Activated T-cell treated with anti-CD3 and anti-CD28 coated beads, Interleukin-2, amount 50 U/mL, for 4 hours (primary cell): Measurements from ENCODE around the gene NFU1. TPM values are rescaled to one million over a fixed set of nuclear protein-coding genes. Genes with fewer than 3 reads are reported as not detected.
A peak's percentile ranks its signal among the peaks of the same experiment; 100 is the strongest.

ENCODE experiments used
- ATAC-seq, 2 donors: fragments of 200-7000 bp; cut with Tn5 transposase; one replicate each; pipeline ENCODE4 v1.10.0; 2021
- DNase-seq: peaks from one replicate; pipeline ENCODE4 v3.0.0-alpha.2; 2020
- H3K27me3 Mint-ChIP-seq: one replicate; pipeline ENCODE4 v1.8.0; 2021; ENCODE audit warnings: low read depth, mixed read lengths
- H3K36me3 Mint-ChIP-seq: one replicate; pipeline ENCODE4 v1.8.0; 2022; ENCODE audit warnings: mixed read lengths; ENCODE audit not compliant: insufficient read depth
- H3K4me1 Mint-ChIP-seq: one replicate; pipeline ENCODE4 v1.8.0; 2021; ENCODE audit warnings: low read depth, mixed read lengths
- H3K4me3 Mint-ChIP-seq: one replicate; pipeline ENCODE4 v1.8.0; 2021; ENCODE audit warnings: mild to moderate bottlenecking, moderate library complexity, mixed read lengths
- H3K9me3 Mint-ChIP-seq: one replicate; pipeline ENCODE4 v1.8.0; 2021; ENCODE audit warnings: mixed read lengths
- total RNA-seq, 3 donors: library from RNA; stranded (reverse); gene quantifications; one replicate each; pipeline ENCODE4 v1.2.1, GENCODE V29; 2021

The NFU1 gene
- total RNA-seq, 3 donors from 2014 or later = 23.8 to 26.4 (median 25.4) TPM

DNA sequence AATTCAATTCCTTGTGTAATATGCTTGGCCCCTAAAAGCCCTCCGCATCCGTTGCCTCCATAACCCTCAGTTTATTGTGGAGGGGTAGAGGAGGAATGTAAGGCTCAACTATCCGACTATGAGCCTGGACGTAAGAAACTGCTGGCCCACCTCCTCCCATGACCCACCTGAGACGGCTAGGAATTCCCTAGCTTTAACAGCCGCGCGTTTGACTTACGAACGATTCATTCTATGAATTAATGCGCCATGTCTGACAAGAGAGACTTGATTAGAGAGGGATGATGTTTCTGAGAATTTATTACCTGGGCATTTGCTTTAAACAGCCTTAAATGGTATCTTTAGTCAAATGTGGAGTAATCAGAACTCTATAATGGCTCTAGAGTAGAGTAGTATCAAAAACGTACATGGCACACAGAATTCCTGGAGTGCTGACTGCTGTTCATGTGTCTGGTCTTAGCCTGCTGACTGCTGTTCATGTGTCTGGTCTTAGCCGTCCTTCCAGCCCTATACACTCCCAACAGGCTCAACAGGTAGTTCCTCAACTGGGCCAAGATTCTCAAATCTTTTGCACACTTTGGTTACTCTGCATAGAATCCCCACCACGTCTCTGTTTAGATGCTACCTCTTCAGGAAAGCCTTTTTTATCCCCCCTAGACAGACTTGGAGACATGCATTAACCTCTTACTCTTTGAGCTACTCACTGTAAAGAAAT, 49.3 kb downstream of the NFU1 start:
- peak overlapping the region; percentile 86 for H3K4me3 Mint-ChIP-seq
- H3K4me1 Mint-ChIP-seq = peaks cover 35% of the 10 kb centered on the region
- no peak for ATAC-seq
- DNase-seq = no peak
- no peaks in the 10 kb centered on the region for H3K27me3 Mint-ChIP-seq
- no peaks in the 10 kb centered on the region for H3K36me3 Mint-ChIP-seq
- H3K9me3 Mint-ChIP-seq = no peaks in the 10 kb centered on the region

DNA sequence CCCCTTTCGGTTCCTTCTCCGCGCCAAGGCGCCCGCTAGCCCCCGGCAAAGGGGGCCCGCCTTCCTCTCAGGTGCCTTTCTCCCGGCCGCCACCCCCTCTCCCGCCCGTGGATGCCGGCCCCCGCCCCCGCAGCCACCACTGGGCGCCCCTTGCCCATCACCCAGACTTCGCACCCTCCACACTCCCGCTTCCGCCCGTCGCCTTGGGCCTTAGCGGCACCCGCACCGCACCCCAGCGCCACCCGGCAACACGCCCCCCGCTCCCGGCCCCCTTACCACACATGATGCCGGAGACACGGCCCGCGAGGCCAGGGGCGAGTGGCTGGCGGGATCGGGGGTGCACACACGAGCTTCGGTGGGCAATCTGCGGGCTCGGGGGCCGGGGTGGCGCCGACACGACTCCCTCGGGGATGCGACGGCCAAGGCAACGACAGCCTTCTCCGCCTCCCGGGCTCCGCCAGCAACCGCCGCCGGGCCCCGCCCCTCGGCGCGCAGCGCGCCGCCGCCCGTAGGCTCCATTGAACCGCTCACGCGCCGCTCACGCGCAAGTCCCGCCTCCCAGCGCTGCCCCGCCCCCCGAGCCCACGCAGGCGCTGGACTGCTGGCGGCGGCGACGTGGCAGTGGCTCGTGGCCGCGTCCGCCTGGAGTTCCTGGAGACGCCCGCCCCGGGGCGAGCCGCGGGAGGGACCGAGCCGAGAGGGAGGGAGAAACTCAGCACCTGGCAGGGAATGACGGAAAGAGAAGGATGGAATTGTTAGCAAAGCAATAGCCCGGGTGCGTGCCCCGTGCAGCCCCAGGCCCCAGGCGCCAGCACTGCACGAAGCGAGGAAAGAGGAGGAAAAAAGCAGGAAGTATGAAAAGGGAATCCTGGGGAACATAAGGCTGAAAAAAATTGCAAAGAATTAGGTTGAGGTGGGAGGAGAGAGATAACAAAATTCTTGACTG, 50.2 kb downstream of the NFU1 start, which contains the start of gene GFPT1:
Gene GFPT1 (minus strand): TSS at position 439 of the 946 bp plus-strand sequence. CDS start 156 bp downstream, at position 283.
- H3K4me3 Mint-ChIP-seq = peak within 1 kb of the TSS; percentile 86
- DNase-seq (peak; percentile 90), ATAC-seq (peak; percentile 98 to 99)
- H3K9me3 Mint-ChIP-seq = no peaks in the 10 kb centered on the region
- H3K36me3 Mint-ChIP-seq = peaks cover 7% of the 10 kb centered on the region
- H3K27me3 Mint-ChIP-seq = no peaks in the 10 kb centered on the region
- H3K4me1 Mint-ChIP-seq = peaks cover 43% of the 10 kb centered on the region

DNA sequence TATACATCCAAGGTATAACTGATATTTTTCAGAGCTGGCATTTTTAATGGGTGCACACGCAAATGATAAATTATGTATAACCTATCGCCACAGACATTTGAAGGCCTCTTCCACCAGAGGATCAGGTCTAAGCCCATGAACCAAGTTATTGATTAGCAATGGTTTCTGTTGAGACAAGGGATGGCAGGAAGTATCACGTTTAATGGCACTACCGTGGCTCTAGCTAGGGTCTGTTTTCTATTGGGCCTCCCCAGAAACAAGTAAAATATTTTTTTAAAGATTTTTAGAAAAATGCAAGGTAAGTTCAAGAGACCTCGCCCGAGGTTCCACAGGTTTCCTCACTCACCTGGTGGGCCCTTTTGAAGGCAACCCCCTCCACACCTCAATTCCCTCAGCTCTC, 50.9 kb downstream of the NFU1 start:
- peaks cover 46% of the 10 kb centered on the region for H3K4me1 Mint-ChIP-seq
- peak overlapping the region; percentile 86 for H3K4me3 Mint-ChIP-seq
- peaks cover 10% of the 10 kb centered on the region for H3K36me3 Mint-ChIP-seq
- ATAC-seq = no peak
- no peak for DNase-seq
- H3K27me3 Mint-ChIP-seq = no peaks in the 10 kb centered on the region
- no peaks in the 10 kb centered on the region for H3K9me3 Mint-ChIP-seq

DNA sequence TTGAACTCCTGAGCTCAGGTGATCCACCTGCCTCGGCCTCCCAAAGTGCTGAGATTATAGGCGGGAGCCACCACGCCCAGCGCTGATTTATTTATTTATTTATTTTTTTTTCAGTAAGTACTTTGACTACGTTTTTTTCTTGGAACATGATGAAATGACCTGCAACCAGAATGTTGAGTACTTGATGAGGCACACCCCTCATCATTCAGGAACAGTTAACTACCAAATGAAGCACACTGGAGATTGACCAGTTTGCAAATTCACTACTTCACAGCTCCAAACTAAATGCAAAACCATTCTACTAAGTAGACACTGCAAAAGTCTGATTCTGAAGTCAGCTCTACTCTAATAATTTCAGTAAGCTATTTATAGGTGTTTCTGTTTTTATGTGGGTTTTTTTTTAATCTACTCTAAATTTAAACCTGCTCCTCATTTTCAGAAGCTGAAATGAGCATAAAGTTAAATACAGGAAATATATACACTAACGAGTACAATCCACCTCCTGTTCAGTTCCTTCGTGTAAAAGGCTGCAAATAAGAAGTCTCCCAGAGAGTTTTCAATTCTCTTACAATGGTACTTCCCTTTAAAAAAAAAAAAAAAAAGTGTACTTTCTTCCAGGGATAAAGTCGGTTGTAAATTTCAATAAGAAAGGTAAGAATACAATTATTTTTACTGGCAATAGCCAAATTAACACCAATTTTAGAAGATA, 51.6 kb downstream of the NFU1 start:
- Mint-ChIP-seq H3K4me3 (peak overlapping the region; percentile 86), H3K4me1 (peaks cover 52% of the 10 kb centered on the region), H3K27me3 (no peaks in the 10 kb centered on the region), H3K9me3 (no peaks in the 10 kb centered on the region), H3K36me3 (peaks cover 12% of the 10 kb centered on the region)
- ATAC-seq (no peak), DNase-seq (no peak)

DNA sequence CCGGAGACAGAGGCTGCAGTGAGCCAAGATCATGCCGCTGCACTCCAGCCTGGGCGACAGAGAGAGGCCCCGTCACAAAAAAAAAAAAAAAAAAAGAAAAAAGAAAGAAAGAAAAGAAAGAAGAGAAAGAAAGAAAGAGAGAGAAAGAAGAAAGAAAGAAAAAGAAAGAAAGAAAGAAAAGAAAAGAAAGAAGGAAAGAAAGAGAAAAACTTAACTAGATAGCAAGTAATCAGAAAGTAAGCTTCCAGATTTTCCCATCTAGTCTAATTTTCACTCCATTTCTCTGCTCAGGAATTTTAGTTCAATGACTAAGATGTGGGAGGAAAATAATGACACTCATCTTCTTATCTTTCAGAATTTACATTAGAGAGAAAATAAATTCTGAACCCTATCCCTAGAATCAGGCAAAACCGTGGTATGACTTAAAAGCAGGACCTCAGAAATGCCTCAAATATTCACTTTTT, 52.6 kb downstream of the NFU1 start:
- no peak overlapping the region for H3K4me3 Mint-ChIP-seq
- ATAC-seq = no peak
- no peak for DNase-seq
- H3K9me3 Mint-ChIP-seq = no peaks in the 10 kb centered on the region
- peaks cover 54% of the 10 kb centered on the region for H3K4me1 Mint-ChIP-seq
- H3K27me3 Mint-ChIP-seq = no peaks in the 10 kb centered on the region
- H3K36me3 Mint-ChIP-seq = peaks cover 12% of the 10 kb centered on the region

DNA sequence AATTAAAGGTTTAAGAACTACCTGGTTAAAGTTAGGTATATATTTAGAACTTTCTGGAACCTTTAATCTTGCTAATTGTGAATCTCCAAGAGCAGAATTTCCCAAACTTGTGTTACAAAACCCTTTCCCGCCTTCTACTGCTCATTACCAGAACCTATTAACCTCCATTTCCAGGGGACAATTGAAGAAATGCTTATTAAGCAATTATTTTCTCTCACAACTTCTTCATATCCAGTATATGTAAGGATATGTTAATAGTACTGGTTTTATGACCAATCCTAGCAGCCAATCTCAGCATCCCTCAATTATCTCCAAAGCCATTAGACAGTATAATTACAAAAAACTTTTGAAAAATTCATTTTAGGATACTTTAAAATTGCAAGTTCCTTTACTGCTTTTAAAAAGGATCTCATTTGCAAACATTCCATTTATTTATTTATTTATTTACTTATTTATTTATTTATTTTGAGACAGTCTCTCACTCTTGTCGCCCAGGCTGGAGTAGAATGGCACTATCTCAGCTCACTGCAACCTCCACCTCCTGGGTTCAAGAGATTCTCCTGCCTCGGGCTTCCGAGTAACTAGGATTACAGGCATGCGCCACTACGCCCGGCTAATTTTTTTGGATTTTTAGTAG, 53.9 kb downstream of the NFU1 start:
- no peak for DNase-seq
- no peaks in the 10 kb centered on the region for H3K27me3 Mint-ChIP-seq
- H3K36me3 Mint-ChIP-seq = peaks cover 12% of the 10 kb centered on the region
- peaks cover 57% of the 10 kb centered on the region for H3K4me1 Mint-ChIP-seq
- no peak overlapping the region for H3K4me3 Mint-ChIP-seq
- no peaks in the 10 kb centered on the region for H3K9me3 Mint-ChIP-seq
- no peak for ATAC-seq

DNA sequence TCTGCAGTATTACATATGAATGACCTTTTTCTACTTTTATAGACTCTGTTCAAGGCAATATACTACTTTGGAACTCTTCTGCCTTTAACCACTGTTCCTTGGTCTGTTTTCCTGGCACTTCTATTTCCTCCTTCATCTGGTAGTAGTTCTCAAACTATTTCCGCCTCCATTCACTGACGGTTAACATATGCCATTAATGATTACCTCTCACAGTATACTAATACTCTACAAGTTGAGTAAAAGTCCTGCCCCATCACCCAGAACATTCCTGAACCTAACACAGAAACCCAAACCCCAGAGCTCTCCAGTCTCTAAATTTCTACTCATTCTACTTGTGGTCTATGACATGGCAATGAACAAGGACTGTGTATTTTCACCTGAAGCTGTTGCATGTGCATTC, 54.7 kb downstream of the NFU1 start:
- Mint-ChIP-seq H3K9me3 (no peaks in the 10 kb centered on the region), H3K36me3 (peaks cover 12% of the 10 kb centered on the region), H3K4me1 (peaks cover 52% of the 10 kb centered on the region), H3K4me3 (no peak overlapping the region), H3K27me3 (no peaks in the 10 kb centered on the region)
- no peak for ATAC-seq
- no peak for DNase-seq

DNA sequence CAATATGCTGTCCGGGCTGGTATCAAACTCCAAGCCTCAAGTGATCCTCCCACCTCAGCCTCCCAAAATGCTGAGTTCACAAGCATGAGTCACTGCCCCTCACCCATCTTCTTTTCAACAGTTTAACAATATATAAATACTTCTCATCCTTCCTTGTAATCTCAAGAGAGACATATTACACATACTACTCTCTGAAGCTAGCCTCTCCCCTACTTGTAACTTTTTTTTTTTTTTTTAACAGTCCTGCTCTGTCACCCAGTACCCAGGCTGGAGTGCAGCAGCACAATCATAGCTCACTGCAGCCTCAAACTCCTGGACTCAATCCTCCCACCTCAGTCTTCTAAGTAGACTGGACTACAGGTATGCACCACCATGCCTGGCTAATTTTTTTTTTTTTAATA, 55.9 kb downstream of the NFU1 start:
- Mint-ChIP-seq H3K27me3 (no peaks in the 10 kb centered on the region), H3K4me1 (peaks cover 51% of the 10 kb centered on the region), H3K4me3 (no peak overlapping the region), H3K36me3 (peaks cover 12% of the 10 kb centered on the region), H3K9me3 (no peaks in the 10 kb centered on the region)
- ATAC-seq = peak; percentile 71 to 72
- DNase-seq = no peak

DNA sequence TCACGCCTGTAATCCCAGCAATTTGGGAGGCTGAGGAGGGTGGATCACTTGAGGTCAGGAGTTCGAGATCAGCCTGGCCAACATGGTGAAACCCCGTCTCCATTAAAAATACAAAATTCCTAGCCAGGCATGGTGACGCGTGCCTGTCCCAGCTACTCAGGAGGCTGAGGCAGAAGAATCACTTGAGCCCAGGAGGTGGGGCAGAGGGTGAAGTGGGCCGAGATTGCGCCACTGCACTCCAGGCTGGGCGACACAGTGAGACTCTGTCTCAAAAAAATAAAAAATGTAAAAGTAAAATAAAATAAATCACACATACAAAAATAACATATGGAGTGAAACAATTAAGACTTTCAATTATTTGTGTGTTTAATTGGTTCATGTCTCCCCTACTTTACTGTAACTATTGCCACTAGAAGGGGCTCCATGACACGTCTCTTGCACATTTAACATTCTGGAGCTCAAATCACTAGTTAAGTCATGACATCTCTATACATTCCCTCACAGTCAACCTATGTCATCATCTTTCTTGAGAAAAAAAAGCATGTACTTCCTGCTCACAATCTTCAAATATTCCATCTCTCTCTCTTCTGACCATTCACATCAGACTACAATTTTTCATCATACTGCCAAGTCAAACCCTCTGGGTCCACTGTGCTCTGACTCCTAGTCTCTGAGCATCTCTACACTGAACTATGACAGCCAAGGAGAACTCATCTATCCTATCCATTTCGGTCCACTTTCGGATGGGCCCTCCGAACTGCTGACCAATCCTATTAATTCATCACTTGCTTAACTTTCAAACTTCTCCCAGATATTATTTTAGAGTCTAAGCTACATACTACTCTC, 56.9 kb downstream of the NFU1 start:
- Mint-ChIP-seq H3K4me3 (no peak overlapping the region), H3K9me3 (no peaks in the 10 kb centered on the region), H3K36me3 (peaks cover 15% of the 10 kb centered on the region), H3K4me1 (peaks cover 51% of the 10 kb centered on the region), H3K27me3 (no peaks in the 10 kb centered on the region)
- DNase-seq (no peak), ATAC-seq (no peak)

DNA sequence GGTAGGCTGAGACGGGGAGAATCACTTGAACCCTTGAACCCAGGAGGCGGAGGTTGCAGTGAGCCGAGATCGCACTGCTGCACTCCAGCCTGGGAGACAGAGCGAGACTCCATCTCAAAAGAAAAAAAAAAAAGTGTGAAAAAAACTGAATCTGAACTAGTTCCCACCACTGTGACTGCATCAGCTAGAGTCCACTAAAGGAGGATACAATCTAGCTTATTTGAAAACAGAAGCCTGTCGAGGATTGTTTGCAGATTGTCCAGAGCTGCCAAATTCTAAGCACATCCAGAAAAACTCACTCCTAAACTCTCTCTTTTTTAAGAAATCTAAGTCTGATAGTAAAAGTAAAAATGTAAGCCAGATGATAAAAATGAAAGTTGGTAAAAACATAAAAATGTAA, 60.8 kb downstream of the NFU1 start:
- no peak for DNase-seq
- H3K27me3 Mint-ChIP-seq = no peaks in the 10 kb centered on the region
- H3K36me3 Mint-ChIP-seq = peaks cover 8% of the 10 kb centered on the region
- no peaks in the 10 kb centered on the region for H3K9me3 Mint-ChIP-seq
- ATAC-seq = no peak
- peaks cover 25% of the 10 kb centered on the region for H3K4me1 Mint-ChIP-seq
- H3K4me3 Mint-ChIP-seq = no peak overlapping the region

DNA sequence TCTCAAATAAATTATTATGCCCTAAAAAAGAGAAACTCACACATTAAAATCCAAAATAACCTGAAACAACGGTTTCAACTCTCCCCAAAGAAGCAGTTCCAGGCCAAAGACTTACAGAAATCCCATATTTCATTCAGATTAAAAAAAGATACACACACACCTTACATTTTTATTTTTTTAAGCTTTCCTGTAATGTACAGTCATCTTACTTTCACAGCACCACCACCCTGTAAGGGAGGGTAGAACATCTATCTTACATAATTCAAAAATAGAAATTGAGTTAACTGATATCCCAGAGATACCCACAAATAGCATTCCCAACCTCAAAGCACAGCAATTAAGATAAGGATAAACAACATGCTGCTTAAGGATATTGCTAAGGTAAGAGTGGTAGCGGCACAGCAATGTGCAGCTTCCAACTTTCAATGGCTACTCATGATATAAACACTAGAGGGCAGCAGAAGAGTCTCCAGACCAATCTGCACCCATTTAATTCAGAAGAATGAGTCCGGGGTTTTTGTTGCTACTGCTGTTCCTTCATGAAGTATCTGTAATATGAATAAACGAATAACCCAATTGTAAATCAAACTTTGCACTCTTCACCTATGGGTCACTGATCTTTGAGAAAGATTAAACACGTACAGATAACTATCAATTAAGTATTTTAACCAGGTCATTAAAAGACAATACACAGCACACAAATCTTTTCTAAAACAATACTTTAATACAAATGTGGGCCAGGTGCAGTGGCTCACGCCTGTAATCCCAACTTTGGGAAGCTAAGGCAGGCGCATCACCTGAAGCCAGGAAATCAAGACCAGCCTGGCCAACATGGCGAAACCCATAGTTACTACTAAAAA, 61.5 kb downstream of the NFU1 start:
- ATAC-seq (peak in 1 of 2 donors; percentile 37), DNase-seq (no peak)
- no peak overlapping the region for H3K4me3 Mint-ChIP-seq
- H3K9me3 Mint-ChIP-seq = no peaks in the 10 kb centered on the region
- peaks cover 7% of the 10 kb centered on the region for H3K36me3 Mint-ChIP-seq
- peaks cover 21% of the 10 kb centered on the region for H3K4me1 Mint-ChIP-seq
- no peaks in the 10 kb centered on the region for H3K27me3 Mint-ChIP-seq

DNA sequence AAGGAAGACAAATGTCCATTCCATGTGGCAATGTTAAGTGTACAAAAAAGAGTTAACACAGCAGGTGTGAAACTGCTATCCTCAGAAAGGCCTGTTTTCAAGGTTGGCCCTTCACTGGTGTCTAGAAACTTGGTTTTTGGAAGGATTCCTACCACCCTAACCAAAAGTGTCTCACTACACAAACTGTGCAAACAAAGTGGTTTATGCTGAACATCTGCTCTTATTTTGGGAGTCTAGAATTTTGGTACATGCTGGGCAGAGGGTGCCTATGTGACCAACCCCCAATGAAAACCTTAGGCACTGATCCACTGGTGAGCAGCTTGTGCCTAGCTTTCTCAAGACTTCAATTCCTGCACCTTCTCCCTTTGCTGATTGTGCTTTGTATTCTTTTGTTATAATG, 64.5 kb downstream of the NFU1 start:
- Mint-ChIP-seq H3K9me3 (no peaks in the 10 kb centered on the region), H3K36me3 (peaks cover 30% of the 10 kb centered on the region), H3K4me1 (peaks cover 12% of the 10 kb centered on the region), H3K4me3 (no peak overlapping the region), H3K27me3 (no peaks in the 10 kb centered on the region)
- DNase-seq (no peak), ATAC-seq (no peak)
